Kidney tubule cell (primary cell): Measurements from ENCODE around the gene UQCR10.
A peak's percentile ranks its signal among the peaks of the same experiment; 100 is the strongest.

Experiments
- DNase-seq: peaks from one replicate; pipeline ENCODE4 v3.0.0-alpha.2; 2018; ENCODE audit warnings: low spot score

Gene UQCR10

DNA sequence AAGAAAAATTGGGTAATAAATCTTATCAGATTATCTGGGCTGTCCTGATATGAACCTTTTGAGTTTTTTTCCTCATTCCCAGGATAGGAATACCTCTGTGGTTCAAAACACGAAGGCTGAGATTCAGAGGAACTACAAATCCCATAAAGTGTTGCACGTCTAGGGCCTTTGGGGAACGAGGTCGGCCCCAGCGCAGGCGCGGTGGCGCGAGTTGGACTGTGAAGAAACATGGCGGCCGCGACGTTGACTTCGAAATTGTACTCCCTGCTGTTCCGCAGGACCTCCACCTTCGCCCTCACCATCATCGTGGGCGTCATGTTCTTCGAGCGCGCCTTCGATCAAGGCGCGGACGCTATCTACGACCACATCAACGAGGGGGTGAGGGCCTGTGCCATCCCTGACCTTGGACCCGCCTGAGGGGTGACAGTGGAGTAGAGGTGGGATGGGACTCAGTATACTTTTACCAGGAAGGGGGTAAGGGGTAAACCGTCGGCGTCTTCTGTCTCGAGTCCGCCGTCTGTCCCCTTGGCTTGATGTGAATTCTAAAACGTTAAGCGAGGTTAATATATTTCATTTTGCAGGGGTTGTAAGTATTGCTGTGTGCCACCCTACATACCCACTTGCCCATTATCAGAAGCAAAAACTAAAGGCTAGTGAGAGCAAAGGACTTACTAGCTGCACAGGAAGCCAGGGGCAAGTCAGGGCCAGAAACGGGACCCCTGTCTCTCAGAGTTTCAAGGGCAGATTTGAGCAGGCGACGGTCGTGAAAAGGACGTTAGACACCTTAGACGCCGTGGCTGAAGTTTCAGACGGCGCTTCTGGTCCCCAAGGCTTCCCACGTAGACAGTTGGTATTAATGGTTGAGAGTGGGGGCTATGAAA, at the start of gene UQCR10:
Gene UQCR10, plus strand, starts transcription at position 199 of the 881 bp plus-strand sequence. Its CDS starts 30 bp downstream, at position 229.
- peak; percentile 91 for DNase-seq

DNA sequence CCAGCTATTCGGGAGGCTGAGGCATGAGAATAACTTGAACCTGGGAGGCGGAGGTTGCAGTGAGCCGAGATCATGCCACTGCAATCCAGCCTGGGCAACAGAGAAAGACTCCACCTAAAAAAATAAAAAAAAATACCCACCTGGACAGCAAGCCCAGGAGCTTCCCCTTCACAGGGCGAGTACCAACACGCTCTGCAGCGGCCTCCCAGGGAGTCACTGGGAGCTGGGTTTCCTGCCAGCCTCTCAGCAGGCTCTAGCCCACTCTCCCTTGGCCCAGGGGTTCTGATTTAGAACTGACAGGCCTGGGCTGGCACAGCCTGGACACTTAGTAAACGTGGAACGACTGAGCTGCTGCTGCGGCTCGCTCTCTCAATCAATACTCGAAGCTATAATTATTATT, 49.4 kb upstream of the UQCR10 start:
- DNase-seq, result no peak

DNA sequence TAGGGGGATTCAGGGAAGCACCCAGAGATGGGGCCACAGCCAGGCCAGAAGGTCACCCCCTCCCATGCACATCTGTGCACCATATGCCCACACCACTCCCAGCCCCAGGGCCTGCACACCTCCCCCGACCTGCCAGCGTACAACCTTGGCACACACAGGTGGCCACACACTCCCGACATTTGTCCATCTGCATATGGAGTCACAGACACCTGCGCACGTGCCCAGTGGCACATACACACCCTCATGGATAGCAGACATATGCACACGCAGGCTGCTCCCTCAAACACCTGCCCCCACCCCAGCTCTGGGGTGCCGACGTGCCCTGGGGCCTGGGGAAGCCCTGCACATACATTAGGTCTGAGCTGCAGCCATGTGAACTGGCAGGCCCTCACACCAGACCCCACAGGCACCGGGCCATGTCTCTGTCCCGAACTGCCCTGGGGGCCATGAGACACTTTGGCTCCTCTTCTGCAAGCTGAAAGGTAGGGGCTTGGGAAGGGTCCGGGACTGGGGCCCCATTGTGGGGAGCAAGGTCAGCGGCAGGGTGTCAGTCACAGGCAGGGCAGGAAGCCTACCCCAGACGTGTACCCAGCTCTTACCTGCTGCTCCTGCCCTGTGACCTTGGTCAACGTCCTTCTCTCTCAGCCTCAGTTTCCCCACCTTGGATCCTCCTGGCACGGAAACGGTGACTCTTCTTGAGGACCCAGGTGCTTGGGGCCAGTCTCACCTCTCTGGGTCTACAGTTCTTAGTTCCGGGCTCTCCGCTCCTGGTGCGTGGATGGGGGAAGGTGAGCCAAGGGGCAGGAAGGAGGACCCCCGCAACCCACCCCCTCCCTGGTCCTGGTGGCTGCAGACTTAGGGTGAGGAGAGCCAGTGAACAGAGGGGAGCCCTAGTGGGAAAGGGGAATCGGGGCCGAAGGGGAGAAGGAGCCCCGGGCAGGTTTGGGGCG, 47.9 kb upstream of the UQCR10 start:
- DNase-seq, result no peak

DNA sequence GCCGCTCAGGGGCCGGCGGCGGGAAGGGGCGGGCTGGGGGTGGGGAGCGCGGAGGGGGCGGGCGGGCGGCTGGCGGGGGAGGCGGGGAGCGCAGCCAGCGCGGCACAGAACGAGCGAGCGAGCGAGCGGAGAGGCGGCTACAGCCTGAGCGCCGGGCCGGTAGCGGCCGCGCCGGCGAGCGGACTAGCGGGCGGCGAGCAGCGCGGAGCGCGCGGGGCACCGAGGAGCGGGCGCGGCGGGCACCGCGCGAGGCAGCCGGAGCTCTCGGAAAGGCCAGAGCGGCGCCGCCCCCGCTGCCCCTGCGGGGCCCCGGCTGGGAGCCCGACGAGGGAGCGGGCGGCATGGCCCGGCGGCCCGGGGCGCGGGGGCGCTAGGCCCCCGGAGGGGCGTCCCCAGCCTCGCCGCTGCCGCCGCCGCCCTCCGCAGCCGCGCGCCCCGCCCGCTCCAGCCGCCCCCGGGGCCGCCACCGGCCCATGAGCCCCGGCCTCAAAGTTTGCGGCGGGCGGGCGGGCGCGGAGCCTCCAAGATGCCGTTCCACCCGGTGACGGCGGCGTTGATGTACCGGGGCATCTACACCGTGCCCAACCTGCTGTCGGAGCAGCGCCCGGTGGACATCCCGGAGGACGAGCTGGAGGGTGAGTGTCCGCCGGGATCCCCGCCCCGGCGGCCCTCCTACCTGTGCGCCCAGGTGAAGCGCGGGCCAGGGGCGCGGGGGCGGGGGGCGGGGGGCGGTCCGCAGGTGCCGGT, 47.1 kb upstream of the UQCR10 start, which contains the start of gene CABP7:
Gene CABP7, plus strand, starts transcription at position 105 of the 747 bp plus-strand sequence. Its CDS starts 422 bp downstream, at position 527.
- DNase-seq, result no peak

DNA sequence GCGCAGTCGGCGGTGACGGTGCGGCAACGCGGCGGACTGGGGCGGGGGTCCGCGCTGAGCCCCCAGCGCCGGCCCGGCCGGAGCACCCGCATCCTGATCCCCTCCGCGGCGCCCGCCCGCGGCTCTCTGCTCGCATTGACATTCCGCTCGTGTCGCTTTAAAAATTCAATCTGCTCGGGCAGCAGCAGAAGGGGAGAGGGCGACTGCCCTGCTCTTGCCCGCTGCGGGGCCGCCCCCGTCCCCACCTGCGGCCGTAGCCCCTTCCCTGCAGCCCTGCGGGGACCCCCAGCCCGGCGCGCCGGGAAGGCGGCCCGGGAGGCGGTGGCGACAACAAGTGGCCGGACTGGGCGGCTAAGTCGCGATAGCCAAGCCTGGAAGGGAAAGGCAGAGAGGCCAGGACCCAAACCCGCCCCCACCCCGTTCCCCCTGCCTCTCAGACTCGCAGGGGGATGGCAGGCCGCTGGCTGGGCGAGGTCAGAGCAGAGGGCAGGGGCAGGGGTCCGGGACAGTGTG, 46.3 kb upstream of the UQCR10 start:
- no peak for DNase-seq

DNA sequence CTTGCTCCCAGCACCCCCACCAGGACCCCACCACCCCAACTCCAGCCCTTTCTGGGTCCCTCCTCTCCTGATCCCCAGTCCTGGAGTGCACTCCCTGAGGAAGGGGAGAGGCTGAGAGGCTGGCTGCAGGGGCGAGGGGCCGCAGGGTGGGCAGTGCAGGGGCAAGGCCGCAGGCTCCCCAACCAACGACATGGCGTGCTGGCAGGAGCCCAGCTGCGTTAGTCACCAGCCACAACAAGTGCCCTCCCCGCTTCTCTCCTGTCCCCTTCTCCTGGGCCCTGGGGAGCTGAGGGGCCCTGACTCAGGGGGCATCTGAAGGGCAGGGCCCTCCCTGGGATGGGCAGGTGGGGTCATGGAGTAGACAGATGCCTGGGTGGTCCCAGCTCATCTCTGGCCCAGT, 45.0 kb upstream of the UQCR10 start:
- no peak for DNase-seq

DNA sequence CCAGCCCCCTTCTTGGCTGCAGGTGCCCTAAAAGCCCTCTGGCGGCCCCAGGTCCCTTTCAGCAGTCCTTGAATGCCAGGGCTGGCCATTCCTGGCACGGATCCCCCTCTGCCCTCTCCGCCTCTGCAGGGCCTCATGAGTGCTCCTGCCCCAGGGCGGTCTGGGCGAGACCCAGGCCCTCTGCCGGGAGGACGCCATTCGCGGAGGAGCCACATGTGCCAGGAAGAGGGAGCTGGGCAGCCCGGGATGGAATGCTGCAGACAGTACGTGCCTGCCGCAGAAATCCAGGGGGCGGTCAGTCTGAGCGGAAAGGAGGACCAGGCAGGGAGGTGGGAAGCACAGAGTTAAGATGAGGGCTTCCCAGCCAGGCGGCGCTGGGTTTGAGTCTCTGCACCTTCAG, 44.6 kb upstream of the UQCR10 start:
- DNase-seq, result no peak

DNA sequence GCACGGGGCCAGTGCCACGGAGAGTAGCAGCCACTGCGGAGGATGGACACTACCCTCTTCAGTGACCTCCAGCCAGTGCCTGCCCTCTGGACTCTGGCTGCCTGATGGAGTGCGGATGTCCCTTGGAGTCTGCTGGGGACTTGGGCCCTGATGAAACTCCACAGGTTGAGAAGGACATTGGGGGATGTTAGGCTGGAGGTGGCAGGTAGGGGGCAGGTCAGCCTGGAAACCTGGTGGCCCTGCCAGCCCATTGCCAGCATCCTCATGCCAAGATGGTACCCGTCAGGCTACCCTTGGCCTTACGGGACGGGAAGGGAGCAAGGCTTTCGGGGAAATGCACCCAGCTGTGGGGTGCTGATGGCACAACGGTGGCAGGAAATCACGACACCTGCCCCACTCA, 43.4 kb upstream of the UQCR10 start:
- no peak for DNase-seq

DNA sequence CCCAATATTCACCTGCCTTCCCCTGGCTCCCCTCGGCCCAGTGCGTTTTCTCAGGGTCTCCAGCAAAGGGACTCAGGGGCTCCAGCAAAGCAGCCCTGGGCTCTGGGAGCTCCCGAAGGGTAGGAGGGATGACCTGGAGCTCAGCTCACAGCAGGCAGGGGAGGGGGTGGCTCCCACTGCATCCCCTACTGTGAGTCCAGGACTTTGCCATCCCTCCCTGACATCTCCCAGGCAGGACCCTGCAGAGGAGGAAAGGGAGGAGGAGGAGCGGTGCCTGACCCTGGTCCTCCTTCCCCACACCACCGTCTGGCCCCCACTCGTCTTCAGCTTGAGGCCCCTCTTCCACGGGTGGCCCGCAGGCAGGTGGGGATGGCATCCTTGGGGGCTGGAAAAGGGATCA, 42.3 kb upstream of the UQCR10 start:
- no peak for DNase-seq

DNA sequence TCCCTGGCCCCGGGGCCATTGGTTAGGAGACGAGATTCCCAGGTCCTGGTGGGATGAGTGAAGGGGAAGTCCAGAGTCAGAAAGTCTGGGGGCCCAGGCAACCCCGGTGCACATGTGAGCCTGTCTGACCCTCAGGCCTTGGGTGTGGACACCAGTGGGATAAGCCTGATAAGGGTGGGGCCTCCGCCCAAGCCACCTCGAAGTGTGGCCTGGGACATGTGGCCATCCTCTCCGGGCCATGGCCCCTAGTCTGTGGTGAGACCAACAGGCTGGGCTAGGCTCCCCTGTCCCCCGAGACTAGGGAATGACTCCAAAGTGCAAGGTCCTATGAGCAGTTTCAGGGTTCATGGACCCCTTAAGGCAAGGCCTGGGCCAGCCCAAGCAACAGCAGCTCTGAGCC, 41.1 kb upstream of the UQCR10 start:
- DNase-seq, result no peak

DNA sequence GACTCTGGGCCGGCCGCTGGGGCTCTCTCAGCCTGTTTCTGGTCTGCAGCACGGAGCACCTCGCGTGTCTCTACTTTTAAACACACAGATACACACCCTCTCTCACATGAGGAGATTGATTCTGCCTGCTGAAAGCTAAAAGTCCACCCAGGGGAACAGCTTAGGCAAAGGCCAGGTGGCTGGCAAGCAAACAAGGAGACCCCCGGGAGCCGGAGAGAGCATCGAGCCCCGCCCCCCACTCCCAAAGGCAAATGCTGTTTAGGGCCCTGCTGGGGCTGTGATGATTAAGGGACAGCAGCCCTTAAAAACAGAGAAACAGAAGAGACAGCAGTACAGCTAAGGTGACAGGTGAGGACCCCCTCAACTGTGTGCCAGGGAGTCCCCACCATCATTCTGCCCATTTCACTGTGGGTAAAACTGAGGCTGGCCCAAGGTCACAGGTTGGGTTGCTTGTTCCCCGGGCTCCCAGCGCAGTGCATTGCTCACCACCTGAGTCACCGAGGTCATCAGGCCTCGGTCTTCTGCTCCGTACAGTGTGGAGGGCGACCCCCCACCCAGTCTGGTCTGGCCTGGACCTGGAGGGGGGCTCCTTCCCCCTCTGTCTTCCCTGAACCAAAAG, 40.5 kb upstream of the UQCR10 start:
- no peak for DNase-seq

DNA sequence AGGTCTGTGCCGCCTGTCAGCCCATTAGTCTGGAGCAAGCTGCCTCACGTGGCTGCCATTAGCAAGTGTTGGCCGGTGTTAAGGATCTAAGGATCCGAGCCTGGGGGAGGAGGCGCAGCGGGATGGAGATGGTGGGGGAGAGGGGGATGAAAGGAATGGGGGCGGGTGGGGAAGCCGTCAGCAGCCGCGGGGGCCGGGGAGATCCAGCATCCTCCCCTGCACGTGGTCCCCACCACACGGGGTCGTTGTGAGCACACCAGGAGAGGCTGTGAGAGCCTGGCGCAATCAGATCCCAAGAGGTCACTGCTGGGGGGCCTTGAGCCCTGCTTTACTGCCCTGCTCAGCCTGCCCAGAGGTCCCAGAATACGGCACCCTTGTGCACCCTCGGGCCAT, 40.0 kb upstream of the UQCR10 start:
- peak; percentile 23 for DNase-seq

DNA sequence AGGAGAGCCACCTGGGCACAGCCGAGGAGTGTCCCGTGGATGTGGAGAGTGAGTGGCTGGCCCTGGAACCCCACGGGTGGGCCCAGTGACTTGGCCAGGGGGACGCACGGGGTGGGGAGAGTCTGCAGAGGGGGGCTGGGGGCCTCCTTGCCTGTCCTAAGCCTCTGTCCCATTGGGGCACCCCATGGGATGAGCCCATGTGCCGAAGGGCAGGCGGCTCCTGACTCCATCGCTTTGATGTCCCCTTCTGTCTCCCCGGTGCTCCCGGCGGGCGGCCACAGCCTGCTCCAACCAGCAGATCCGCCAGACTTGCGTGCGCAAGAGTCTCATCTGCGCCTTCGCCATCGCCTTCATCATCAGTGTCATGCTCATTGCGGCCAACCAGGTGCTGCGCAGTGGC, 38.0 kb upstream of the UQCR10 start:
- DNase-seq, result no peak

DNA sequence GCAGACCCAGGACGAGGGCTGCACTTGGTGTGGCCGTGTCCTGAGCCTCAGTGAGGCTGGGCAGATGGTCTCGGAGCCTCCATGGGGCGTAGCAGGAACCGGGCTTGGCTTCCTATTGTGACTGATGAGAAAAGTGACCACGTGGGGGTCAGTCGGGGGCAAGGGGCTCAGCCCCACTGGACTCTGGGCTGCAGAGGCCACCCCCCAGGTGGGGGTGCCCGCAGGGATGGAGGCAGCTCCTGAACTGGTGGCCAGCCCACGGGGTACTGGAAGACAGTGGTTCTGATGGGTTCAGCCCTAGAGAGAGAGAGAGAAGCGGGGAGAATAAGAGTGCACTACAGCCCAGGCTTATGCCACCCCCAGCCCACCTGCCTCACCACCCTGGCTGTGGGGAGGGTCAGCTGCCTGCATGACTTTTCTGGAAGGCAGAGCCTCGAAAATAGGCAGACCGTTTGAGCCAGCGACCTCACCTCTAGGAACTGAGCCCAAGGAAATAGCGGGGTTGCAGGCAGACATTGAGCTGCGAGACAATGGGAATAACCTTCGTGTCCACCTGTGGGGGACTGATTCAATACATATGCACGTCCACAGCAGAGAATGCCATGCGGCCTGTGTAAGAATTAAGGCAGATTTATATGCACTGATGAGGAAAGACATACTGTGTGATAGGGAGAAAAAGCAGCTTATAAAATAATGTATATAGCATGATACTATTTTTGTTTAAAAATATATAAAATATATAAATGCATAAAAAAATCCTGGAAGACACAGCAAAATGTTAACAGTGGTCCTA, 35.9 kb upstream of the UQCR10 start:
- no peak for DNase-seq

DNA sequence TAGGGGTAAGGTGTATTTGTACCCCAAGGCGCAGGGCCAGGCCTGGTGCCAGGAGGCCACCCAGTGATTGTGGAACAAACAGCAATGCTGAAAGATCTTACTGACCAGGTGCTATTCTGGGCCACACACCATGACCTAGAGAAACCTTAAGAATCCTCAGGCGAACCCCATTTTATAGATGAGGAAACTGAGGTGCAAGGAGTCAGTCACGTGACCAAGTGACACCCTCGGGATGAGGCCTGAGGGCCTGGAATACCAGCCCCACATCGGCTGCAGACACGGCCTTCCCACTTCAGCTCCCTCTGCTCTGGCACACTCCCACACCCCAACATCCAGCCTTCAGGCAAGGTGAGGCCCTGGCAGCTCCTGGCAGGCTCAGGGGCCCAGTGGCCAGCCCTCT, 34.3 kb upstream of the UQCR10 start:
- no peak for DNase-seq

DNA sequence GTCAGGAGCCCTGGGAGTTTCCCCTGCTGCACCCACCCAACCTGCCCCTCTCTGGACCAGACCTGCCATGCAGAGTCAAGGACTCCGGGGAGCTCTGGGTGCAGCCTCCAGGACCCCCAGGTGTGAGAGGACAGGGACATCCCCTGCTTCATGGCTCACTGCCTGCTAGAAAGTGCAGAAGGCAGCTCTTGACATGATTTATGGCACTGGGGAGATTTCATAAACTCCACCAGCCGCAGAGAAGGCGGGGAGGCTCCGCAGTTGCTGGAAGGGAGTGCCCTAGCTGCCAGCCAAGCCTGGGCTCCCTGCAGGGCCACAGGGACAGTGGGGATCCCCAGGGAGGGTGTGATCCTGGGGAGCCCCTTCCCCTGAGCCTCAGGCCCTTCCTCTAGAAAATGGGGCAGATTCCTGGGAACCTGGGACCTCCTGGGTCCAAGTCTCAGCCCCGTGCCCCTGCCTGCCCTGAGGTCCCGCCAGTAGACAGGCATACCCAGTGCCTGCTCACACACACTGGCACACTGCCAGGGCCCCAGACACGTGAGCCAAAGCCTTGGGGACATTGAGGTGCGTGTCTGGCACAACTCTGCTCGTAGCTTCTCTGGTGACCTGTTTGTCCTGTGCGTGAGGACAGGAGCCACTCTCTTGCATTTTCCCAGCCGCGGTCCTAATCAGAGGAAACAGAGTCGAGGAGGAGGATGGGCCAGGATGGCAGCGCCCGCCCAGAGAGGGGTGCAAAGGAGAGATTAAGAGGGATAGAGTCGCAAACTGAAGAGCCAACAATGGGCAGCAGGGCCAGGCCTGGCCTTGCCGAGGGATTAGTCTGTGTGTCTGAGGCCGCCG, 33.6 kb upstream of the UQCR10 start:
- DNase-seq, result peak; percentile 23

DNA sequence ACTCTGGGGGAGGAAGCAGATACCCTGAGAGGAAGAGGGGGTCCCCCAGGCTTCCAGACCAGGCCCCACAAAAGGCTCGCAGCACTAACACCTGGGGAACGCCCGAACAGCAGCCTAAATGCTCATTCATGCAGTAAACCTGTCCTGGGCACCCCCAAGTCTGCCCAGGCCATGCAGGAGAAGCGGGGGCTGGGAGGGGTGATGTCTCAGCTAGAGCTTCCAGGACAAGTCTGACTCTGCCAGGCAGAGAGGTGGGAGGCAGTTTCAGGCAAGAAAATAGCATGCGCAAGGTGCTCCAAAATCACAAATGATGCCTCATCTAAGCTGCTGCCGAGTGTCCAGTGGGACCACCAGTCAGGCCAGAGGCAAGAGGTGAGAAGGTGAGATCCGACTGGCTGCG, 32.8 kb upstream of the UQCR10 start:
- no peak for DNase-seq

DNA sequence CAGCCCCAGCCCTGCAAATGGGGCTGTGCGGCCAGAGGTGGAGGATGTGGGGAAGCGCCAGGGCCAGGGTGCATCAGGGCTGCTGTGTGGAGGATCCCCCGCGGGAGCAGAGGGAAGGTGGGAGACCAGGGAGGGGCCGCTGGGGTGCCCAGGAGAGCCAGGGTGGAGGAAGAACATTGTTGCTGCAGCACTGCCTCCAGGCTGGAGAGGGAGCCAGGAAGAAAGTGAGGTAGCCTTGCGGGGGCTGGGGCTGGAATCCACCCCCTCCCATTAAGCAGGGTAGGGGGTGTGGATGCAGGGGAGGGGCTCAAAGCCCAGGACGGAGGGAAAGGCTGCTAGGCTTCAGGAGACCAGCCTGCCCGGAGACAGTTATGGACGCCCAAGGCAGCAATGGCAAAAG, 32.3 kb upstream of the UQCR10 start:
- no peak for DNase-seq

DNA sequence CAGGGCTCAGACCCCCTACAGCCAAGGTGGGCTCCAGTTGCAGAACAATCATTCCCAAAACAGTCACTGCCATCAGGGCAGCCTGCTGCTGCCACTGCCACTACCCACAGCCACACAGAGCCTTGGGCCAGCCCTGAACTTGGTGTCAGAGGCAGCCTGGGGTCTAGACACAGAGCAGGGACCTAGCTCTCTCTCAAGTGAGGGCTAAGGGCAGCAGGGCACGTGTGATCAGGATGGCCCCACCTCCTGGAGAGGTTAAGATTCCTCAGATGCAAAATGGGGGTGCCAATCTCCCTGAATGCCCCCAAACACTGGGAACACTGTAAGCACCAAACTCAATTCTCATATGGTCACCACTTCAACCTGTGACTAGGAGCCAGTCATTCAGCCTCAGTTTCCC, 31.8 kb upstream of the UQCR10 start:
- no peak for DNase-seq
